NCI-H82 (cell line): ENCODE data around the gene GPHA2.

Experiments
- DNase-seq: peaks from one replicate; lab custom pipeline; 2025; lab: John Stamatoyannopoulos, UW

Gene GPHA2

GRCh38 chr11:64930340-64930739 lies 5.4 kb downstream of the GPHA2 start:
- no peak for DNase-seq

- DNase-seq, result no peak
These were observed 6.1 kb downstream of the GPHA2 start for GRCh38 chr11:64929625-64930024.

- no peak for DNase-seq
These were observed 6.7 kb downstream of the GPHA2 start for GRCh38 chr11:64928957-64929356.

GRCh38 chr11:64926689-64927088 lies 9.0 kb downstream of the GPHA2 start:
- no peak for DNase-seq

- DNase-seq, result no peak
These were observed 9.9 kb downstream of the GPHA2 start for GRCh38 chr11:64925536-64926436.

GRCh38 chr11:64924910-64925284 lies 10.8 kb downstream of the GPHA2 start:
- peak; percentile 25 for DNase-seq

GRCh38 chr11:64923944-64924909 lies 11.5 kb downstream of the GPHA2 start, which contains the start of gene PPP2R5B:
TSS of gene PPP2R5B (plus strand) at chr11:64924689. CDS start at chr11:64925735, 1,046 bp downstream.
- peak; percentile 88 for DNase-seq

- DNase-seq, result no peak
These were observed 12.5 kb downstream of the GPHA2 start for GRCh38 chr11:64923151-64923661.

GRCh38 chr11:64921384-64921783 lies 14.3 kb downstream of the GPHA2 start:
- DNase-seq, result no peak

GRCh38 chr11:64920124-64920523 lies 15.6 kb downstream of the GPHA2 start:
- DNase-seq, result no peak

- no peak for DNase-seq
These were observed 16.1 kb downstream of the GPHA2 start for GRCh38 chr11:64919627-64920026.

- no peak for DNase-seq
These were observed 17.7 kb downstream of the GPHA2 start for GRCh38 chr11:64918017-64918416.

- no peak for DNase-seq
These were observed 18.1 kb downstream of the GPHA2 start for GRCh38 chr11:64917663-64917995.

GRCh38 chr11:64916775-64917662 lies 18.7 kb downstream of the GPHA2 start, which contains the start of gene ATG2A:
TSS of gene ATG2A (minus strand) at chr11:64917209. CDS start at chr11:64917135, 74 bp downstream.
- DNase-seq, result peak; percentile 99

GRCh38 chr11:64916040-64916774 lies 19.5 kb downstream of the GPHA2 start:
- peak; percentile 23 for DNase-seq

GRCh38 chr11:64915376-64915887 lies 20.3 kb downstream of the GPHA2 start:
- no peak for DNase-seq

GRCh38 chr11:64914123-64914522 lies 21.6 kb downstream of the GPHA2 start:
- DNase-seq, result no peak

- no peak for DNase-seq
These were observed 22.4 kb downstream of the GPHA2 start for GRCh38 chr11:64913171-64913727.

- peak; percentile 38 for DNase-seq
These were observed 24.0 kb downstream of the GPHA2 start for GRCh38 chr11:64911689-64912088.

- DNase-seq, result no peak
These were observed 24.6 kb downstream of the GPHA2 start for GRCh38 chr11:64911142-64911541.
